T-helper 2 cell (primary cell): Measurements from ENCODE around the gene SPAG4.

Source experiments
- DNase-seq, 5 experiments: peaks; one replicate each; pipeline versions ENCODE4 v3.0.0 to v3.0.0-alpha.2; 2012 to 2022

The SPAG4 gene

DNA sequence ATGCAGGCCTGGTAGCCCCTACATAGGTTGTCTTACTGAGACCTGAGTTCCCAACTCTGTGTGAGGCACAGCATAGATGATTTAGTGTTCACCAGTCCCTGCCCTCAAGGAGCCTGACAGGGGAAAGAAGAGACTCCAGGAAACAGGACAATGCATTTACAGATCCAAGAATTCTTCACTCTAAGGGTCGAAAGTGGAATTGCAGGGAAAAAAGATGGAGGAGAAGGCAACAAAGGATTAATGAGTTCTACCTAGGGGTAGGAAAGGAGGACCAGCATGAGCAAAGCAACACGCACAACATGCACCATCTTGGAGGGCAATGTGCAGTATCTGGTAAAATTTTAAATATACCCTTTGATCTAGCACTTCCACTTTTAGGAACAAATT, 5.9 kb downstream of the SPAG4 start:
- DNase-seq, result no peak

DNA sequence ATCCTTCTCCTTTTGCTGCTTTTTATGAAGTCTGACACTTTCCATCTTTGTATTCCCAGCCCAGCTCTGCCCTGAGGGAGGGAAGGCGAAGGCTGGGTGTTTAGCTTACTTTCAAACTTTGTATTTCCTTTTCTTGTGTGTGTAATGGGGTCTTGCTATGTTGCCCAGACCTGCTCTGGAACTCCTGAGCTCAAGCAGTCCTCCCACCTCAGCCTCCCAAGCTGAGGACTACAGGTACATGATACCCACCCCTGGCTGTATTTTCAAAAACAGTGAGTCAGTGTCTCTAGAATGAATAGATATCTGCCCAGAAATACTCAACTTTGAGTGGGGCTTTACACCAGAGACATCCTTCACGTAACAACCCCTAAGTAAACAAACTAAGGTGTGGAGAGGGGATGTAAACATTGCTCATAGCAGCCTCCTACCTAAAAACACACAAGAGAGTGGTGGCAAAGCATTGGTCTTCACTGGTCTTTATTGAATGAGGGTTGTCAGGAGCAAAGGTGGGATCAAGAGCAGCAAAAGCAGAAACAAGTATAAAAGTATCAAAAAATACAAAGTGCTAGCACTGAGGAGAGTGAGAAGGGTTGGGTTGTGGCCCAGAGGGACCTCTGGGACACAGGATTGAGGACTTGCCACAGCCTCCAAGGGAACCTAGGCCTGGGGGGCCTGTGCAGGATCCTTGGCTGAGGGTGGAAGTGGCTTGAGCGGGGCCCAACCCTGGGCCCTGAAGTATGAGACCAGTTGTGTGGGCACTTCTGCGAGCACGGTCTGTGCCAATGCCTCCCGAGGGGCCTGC, 10.2 kb downstream of the SPAG4 start:
- no peak for DNase-seq

DNA sequence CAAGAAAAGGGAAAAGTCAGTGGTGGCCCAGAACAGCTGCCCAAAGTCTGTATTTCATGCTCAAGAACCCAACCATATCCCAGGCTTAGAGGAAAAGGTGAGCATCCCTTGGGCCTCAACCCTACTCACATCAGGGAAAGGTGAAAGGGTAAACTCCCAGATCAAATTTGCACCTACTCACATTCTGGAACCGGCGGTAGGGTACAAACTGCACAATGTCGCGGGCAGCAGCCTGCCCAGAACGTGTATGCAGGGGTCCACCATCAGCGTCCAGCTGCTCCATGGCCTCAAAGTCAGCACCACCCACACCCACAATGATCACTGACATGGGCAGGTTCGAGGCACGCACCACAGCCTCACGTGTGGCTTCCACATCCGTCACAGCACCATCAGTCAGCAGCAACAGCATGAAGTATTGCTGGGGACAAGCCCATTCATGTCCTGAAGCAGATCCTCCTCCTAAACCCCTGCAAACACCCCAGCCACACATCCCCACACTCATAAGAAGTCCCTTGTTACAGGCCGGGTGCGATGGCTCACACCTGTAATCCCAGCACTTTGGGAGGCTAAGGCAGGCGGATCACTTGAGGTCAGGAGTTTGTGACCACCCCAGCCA, 10.9 kb downstream of the SPAG4 start:
- DNase-seq, result no peak

DNA sequence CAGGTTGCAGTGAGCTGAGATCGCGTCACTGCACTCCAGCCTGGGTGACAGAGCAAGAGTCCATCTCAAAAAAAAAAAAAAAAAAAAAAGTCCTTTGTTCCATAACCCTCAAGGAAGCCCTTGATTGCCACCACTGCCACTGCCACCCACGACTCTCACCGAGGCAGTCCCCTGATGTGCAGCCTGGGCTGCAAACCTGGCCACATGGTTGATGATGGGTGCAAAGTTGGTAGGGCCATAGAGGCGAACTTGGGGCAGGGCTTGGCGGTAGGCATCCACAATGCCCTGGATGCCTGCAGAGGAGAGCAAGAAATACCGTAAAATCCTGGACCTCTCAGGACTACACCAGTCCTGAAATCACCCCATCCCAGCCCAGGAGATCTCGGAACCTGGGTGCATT, 11.5 kb downstream of the SPAG4 start:
- no peak for DNase-seq

GRCh38 chr20:35629427-35630145, 14.0 kb downstream of the SPAG4 start:
- DNase-seq, result no peak

DNA sequence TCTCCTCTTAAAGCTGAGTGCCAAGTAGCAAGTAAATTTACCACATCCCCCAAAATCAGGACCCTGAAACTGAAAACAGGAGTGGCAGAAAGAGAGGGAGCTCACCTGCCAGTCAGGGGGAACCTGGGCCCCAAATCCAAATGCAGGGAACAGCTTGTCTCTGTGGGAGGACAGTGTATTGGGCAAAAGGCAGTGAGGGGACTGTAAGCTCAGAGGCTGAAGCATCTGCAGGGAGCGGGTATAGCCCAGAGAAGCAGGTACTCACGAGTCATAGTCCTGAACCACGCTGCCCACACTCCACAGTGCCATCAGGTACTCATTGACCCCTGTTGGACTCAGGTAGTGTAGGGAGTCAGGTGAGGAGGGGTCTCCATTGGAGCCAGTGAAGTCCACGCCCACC, 15.0 kb downstream of the SPAG4 start:
- no peak for DNase-seq

DNA sequence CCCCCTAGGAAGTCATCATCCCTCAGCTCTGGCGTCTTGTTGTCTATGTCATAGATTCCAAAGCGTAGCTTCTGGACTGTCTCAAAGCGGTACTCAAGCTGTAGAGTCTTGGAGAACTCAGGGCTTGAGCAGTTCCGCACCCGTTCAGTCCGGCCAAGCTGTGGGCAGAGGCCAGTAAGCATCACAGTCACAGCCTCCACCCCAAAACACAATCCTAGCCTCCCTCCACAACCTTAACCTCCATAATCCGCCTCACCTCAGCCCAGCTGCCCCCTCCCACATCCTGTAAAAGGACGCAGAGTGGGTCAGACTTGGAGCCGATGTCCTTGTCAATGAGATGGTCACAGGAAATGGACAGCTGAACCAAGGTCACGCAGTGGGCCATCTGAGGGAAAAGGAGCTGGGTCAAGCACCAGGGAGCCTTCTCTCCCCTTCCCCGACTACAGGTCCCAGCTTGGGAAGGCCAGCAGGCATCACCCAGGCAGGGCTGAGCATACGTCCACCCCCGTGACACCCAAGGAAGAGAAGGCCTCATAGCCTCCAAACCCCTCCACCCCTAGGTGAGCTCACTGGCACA, 17.0 kb downstream of the SPAG4 start:
- DNase-seq, result no peak

DNA sequence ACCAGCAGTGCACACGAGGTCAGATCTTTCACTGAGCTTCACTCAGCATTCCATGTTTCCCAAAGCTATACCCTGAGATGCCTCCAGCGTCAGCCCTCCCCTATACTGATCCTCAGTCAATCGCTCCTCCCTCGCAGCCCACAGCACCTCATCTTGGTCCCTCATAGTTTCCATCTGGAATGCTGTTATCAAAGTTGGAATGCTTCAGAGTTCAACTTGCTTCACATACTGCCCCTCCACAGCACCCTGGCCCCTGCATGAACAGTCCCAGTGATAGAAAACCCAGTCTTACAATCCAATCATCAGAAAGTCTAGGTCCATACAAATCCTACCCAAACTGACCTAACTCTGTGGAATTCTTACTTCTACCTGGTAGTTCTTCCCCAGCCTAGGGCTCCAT, 20.0 kb downstream of the SPAG4 start:
- no peak for DNase-seq

DNA sequence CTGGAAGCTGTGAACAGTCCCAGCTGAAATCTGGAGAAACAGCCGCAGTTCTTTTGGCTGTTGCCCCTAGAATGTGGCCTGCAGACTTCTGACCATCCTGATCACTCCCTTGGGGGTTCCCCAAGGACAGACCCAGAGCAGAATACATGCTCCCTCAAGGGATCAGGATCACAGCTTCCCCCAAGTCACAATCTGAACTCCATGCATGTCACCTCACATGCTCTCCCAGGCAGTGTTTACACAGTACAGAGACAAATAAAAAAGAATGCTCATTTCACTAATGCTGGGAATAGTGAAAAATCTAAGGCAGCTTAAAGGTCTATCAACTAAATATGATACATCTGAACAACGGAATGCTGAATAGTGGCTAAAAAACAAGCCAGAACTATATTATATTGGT, 20.5 kb downstream of the SPAG4 start:
- DNase-seq, result no peak

- DNase-seq, result no peak
Observed at GRCh38 chr20:35637276-35637675, 21.6 kb downstream of the SPAG4 start.

DNA sequence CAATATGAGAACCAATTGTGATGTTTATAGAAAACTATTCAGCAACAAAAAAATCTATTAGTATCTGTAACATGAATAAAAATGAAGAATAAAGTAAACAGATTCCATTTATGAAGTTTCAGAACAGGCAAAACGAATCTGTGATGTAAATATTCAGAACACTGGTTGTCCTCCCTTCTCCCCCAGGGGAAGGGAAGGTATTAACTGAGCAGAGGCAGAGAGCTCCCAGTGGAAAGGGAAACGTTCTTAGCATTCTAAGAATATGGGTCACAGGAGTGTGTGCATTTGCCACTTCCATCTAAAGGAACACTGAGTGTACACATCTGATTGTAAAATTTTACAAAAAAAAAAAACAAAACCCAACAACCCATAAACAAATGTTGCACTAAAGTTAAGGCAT, 23.1 kb downstream of the SPAG4 start:
- DNase-seq, result no peak

DNA sequence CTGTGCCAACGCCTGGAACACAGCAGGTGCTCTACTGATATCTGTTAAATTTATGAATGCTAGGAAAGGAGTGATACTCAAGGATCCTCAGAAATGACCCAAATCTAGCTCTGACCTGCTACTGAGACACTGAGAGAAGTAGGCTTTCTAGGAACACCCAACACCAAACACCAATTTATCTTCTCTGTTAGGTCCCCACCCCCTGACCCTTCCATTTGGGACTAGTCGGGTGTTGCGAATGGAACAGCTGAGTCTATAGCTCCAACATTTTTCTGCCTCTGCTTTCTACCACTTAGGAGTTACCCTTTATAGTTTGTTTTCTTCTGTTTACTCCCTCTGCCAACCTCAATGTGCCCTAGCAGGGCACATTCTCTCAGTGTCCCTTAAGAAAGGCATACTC, 25.1 kb downstream of the SPAG4 start:
- no peak for DNase-seq

DNA sequence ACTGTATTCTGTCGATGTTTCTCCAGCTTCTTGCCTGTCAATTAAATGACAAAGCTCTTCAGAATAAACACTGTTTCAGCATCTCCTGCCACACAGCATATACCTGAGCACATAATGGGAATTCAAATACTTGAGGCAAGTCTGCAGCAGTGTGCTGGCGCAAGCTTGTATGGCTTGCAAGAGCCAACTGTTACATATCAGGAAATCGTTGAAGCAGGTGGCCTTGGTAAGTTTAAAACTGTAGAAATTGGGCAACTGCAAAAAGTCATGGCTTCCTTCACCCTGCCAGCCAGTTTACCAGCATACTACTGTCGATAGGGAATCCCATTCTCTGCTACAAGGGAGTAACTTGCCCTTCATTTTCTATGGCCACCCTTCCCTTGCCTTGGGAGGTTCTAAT, 26.1 kb downstream of the SPAG4 start:
- DNase-seq, result no peak

DNA sequence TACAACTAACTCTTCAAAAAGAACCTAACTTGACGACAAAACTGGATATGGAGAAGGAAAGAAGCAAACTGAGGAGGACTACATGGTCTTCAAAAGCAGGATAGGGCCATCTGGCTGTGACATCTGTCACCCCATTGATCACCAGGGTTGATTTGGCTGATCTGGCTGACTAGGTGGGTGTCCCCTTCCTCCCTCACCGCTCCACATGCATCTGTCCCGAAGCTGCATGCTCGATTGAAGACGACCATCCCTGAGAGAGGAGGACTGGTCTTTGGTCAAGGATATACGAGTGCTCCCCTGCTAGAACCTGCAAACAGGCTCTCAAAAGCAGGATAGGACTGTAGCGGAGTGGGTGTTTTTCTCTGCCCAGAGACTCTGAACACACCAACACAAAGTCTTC, 27.4 kb downstream of the SPAG4 start:
- no peak for DNase-seq

DNA sequence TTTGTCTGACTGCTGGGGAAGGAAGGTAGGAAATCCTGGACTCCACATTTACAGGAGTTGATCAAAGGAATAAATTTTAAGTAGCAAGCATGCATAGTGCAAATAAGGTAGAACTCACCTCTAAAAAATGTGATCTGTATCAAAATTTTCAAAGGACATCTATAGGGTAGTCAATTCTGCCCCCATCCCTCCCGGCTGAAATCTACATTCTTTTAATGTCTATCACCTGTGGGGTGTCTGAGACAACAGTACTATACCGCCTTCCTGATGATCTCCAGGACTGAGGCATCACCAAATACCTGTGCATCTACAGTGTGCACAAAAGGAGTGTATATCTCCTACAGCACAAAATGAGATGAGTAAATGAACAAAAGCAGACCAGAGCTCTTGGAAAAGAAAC, 29.2 kb downstream of the SPAG4 start:
- DNase-seq, result no peak

- no peak for DNase-seq
Observed at GRCh38 chr20:35648836-35649235, 33.2 kb downstream of the SPAG4 start.

DNA sequence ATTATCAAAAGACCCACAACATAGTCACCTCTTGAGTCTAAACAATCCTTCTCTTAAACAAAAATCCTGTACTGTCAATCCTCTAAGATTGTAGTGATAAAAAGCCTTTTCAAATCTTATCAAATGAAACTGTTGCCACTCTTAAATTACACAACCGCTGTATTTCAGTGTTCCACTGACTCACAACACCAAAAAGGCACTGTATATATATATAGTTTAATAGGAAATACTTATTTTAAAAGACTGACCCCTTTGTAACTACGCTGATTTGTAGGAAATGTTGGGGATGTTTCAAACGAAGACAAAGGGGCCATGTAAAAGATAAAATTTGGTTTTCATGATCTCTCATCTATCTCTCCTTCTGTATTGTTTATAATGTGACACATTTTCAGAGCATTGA, 35.0 kb downstream of the SPAG4 start:
- no peak for DNase-seq

- no peak for DNase-seq
Observed at GRCh38 chr20:35651958-35652357, 36.3 kb downstream of the SPAG4 start.

DNA sequence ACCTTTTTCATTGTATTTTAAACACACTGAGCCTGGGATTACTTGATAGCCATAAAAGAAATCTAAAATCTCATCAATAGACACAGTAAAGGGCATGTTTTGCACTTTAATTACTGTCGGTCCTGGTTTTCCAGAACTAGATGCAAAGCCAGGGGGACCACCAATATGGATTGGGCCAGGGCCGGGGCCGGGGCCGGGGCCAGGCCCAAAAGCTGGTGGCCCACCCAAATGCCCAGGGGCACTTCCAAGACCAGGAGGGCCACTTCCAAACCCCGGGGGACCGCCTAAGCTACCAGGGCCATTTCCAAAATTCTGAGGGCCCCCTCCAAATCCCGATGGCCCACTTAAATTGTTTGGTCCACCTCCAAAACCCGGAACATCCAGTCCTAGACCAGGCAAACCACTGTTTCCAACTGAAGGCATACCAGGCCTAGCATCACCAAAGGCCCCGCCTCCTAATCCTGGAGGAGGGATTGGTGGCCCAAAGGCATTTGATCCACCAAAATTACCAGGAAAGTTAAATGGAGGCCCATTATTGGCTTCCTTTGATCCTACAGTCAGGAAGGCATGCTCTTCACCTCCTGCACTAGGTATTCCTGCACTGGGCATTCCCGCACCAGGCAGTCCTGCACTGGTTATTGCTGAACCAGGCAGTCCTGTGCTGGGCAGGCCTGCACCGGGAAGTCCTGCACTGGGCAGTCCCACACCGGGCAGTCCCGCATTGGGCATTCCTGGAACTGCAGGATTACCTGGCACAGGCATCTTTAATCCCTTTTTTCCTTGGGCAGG, 37.2 kb downstream of the SPAG4 start:
- no peak for DNase-seq

GRCh38 chr20:35653430-35653734, 37.8 kb downstream of the SPAG4 start:
- DNase-seq, result no peak

GRCh38 chr20:35653893-35654292, 38.3 kb downstream of the SPAG4 start:
- no peak for DNase-seq

- DNase-seq, result no peak
Observed at GRCh38 chr20:35654415-35654814, 38.8 kb downstream of the SPAG4 start.

GRCh38 chr20:35657271-35657670, 41.6 kb downstream of the SPAG4 start:
- peak in 1 of 5 experiments; percentile 32 for DNase-seq
